Ovary (tissue), 3 donors: ENCODE measurements around the gene RYK.
"Not testable (repeated sequence)": the region's sequence is repeated elsewhere in the genome, so short reads cannot be mapped to it uniquely, and the experiment has no call there.

Experiments
- CTCF ChIP-seq, 3 donors: fragments of 450-650 bp in 2 of 3; fragments of 200-600 bp in 1 of 3; IDR thresholded peaks; one replicate each; pipeline versions ENCODE4 v1.5.1 to v1.8.0; 2016 to 2022; ENCODE audit warnings: antibody characterized with exemption in 3 of 3, mild to moderate bottlenecking in 1 of 3
- POLR2A ChIP-seq: fragments of 450-650 bp; IDR thresholded peaks from one replicate; pipeline ENCODE4 v1.6.1; 2017; ENCODE audit warnings: antibody characterized with exemption, mild to moderate bottlenecking, moderate library complexity
- donor health status: DM: no; HTN: no; CAD: no.

GRCh38 chr3:134275110-134275509 is 24.5 kb upstream of the RYK start:
- not testable (repeated sequence) for TF ChIP-seq CTCF (IDR thresholded peaks at IDR 0.05); POLR2A
